NCI-H1436 treated with DMSO at 0.1 percent for 48 hours (cell line): ENCODE data around the gene MOB1B.
"Not testable (repeated sequence)": the region's sequence is repeated elsewhere in the genome, so short reads cannot be mapped to it uniquely, and the experiment has no call there.

Experiments
- DNase-seq: peaks from one replicate; lab custom pipeline; 2025; lab: John Stamatoyannopoulos, UW

MOB1B gene

DNA sequence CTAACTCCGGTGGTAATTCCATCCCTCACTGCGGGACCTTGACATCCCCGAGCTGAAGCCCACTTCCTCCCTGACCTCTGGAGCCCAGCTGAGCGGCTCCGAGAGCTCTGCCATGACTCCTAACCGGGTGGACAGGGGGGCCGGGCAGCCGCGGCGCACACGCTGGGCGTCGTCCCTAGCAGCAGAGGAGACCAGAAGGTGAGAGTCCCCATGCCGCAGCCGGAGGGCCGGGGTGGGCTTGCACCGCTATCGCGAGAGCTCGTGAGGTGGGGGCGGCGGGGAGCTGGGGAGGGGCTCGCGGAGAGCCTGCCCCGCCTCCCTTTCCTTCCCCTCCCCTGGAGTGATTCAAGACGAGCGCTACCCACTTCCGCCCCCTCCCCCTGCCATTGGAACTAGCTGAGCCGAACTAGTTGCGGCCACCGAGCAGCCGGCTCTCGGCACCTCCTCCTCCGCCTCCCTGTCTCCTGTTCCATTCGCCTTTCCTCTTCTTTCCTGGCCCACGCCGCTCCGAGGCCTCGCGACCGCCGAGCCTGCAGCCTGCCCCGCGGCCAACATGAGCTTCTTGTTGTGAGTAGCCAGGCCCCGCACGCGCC is at the start of gene MOB1B:
Gene MOB1B (plus strand): TSS at position 386 of the 593 bp plus-strand sequence. CDS start 168 bp downstream, at position 554.
- DNase-seq = peak; percentile 34

DNA sequence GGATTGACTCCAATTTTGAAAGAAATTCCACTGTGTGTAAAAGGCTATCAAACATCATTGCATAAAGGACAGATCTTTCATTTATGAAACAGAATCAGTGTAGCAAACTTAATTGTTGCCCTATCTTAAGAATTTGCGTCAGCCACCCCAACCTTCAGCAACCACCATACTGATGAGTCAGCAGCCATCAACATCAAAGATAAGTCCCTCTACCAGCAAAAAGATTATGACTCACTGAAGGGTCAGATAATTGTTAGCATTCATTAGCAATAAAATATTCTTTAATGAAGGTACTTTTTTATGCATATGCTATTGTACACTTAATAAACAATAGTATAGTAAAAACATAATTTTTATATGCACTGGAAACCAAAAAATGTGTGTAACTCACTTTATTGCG is 46.7 kb upstream of the MOB1B start:
- no peak for DNase-seq

DNA sequence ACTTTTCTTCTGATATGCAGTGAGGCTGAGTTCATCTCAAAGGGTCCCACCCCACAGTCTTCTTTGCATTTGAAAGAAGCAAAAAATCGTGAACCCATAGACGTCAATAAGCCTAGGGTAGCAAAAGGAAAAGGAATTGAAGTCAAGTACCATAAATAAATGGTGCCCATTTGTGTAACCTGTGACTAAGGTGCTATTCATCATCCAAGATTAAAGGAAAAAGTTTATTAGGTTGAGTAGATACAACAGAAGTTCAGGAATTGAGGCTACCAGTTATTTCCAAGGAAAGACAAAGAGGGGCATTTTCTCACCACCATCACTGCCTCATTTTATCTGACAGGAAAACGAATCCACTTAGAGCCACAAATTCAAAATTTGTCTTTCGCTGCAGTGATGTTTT is 43.7 kb upstream of the MOB1B start:
- no peak for DNase-seq

DNA sequence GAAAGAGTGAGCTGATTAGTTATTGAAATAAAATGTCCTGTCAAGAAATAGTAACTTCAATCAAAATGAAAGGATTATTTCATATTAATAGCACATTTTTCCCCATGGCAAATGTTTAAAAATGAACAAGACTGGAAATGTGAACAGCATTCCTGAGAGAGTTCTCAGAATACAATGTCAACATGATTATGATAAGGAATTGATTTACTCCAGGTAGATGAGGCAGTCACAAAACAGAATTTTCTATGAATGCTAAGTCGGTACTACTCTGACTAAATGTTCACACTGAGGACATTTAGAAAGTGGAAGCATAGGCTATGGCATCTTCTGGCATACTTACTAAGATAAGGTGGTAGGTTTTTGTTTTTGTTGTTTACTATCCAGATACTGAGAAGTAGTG is 43.1 kb upstream of the MOB1B start:
- no peak for DNase-seq

DNA sequence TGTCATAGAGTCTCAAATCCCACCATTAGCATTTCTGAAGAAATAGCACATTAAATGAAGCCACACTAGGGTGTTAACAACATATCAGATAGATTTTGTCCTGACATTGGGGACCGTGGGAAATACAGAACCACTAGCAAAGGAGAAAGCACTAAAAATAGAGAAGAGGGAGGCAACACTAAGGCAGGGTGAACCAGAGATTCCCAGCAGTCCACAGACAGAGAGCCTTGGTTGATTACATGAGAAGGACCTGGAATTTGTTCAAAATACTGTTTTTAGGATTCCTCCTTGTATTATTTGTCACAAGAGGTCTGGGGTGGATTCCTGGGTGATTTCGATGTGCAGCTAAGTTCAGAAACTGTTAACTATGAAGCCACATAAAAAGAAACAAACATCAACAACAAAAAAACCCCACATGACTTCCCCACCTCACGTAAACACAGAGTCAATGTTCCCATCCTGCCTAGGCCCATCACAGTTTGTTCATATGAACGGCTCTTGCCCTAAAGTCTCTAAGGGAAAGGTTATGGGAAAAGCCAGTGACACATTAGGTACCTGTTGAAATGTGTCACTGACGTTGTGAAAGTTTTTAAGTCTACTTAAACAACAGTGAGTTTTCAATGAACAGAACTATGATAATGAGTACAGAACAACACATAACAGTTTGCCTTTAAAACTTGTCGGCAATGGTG is 38.9 kb upstream of the MOB1B start:
- DNase-seq = no peak

DNA sequence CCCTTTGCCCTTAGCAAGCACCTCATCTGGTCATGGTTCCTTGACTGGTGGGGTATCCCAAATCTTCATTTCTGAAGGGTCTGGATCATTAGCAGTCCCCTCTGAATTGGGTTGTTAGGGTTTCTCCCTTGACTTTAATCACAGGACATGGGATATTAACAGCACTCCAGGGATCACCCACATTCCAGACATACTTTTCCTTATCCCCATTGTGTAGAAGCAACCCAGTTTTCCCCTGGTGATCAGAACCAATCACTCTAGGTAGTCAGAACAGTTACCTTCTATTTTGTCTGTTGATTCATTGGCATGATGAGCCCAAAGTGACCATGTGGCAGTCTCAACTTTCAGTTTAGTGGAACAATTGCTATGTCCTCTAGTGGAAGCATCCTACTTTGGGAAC is 33.4 kb upstream of the MOB1B start:
- no peak for DNase-seq

DNA sequence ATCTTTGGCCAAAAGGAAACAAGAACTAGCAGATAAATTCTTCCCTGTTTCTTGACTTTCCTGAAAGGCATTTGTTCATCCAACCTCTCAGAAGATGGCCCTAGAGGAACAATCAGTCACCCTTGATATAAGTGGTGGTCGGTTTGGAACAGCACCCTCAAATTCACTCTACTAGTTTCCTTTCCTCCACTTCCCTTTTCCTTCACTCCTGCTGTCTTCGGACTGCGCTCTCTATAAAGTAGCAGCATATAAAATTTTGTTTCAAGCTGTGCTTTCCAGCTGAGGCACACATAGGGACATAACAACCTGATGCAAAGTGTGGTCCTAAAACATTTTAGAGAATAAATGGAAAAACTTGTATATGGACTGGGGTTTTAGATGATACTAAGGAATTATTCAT is 29.0 kb upstream of the MOB1B start:
- no peak for DNase-seq

DNA sequence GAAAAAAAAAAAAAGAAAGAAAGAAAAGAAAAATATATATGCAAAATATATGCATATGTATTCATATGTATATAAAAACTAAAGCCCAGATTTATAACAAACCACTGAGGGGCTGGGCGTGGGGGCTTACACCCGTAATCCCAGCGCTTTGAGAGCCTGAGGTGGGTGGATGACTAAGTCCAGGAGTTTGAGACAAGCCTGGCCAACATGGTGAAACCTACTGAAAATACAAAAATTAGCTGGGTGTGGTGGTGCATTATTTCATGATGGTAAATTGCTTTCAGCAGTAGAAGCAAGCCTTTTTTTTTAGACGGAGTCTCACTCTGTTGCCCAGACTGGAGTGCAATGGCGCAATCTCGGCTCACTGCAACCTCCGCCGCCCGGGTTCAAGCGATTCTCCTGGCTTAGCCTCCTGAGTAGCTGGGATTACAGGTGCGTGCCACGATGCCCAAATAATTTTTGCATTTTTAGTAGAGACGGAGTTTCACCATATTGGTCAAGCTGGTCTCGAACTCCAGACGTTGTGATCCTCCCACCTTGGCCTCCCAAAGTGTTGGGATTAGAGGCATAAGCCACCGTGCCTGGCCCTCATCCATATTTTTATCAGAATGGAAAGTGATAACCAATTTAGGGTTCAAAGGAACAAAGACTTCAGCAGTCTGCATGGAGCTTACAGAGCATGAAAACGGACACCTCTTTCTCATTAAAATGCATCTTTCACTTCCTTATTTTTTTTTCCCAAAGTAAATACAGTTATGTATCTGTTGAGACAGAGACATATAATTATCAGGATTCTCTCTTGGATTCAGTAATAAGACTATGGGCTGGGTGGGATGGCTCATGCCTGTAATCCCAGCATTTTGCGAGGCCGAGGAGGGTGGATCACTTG is 27.7 kb upstream of the MOB1B start:
- DNase-seq = no peak

DNA sequence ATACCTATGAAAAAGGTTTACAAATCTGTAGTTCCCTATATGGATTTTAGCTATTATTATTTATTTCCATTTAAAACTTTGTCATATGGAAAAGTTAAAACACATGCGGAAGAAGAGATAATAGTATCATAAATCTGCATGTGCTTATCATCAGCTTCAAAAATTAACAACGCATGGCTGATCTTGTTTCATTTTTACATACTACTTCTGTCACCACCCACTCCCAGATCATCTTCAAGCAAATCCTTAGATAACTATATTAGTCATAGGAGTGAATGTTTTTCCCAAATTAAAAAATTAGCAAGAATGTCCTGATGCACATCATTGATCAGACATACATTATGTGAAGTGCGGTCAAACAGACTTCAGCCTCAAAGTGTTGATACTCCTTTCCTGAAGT is 24.6 kb upstream of the MOB1B start:
- no peak for DNase-seq

DNA sequence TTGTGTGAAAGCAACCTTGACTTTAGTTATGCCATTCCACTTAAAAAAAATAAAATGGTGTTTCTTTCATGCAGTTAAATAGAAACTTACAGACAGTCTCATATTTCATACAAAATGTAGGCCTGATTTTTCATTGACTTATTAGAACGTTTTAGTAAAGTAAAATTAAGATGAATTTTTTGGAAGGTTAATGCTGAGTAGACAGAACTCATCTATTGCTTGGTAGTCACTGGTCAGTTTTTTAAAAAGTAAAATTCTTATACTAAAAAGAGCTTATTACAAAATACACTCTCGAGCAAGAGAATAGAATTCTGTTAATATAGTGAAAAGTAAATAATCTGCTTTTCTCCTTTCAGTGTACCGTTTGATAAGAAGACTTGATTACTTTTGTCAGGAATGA is 21.4 kb upstream of the MOB1B start:
- no peak for DNase-seq

DNA sequence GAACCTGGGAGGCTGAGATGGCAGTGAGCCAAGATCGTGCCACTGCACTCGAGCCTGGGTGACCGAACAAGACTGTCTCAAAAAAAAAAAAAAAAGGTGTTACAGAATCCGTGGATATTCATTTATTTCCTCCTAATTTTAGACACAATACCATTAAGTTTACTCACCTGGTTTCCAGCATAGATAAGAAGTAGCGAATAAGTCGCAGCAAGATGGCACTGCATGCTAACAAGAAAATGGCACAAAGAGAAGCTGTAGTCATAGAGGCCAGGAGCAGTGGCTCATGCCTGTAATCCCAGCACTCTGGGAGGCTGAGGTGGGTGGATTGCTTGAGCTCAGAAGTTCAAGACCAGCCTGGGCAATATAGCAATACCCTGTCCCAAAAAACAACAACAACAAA is 17.0 kb upstream of the MOB1B start:
- DNase-seq = no peak

DNA sequence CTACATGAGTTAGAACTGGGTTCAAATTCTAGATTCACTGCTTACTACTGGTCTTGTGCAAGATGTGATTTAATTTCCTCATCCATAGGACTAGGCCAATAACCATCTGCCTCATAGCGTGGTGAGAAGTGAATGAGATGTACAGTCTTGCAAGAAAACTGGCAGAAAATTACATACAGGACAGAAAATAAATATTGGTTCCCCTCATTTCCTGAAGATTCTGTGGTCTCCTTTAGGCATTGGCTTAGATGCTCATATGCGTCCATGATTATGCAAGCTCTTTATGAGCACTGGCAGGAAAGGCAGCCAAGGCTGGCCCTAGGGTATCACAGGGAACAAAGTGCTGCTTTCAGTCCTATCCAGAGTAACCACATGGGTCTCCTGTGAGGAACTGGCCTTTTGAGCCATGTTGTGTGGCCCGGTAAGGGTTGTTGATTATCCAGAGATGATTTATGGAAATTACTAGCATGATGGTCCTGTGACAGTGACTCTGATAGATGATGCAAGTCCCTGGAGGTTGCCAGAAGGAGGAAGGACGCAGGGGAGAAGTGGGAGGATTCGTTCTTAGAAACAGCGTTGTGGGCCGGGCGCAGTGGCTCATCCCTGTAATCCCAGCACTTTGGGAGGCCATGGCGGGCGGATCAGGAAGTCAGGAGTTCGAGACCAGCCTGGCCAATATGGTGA is 9.9 kb upstream of the MOB1B start:
- DNase-seq = no peak

DNA sequence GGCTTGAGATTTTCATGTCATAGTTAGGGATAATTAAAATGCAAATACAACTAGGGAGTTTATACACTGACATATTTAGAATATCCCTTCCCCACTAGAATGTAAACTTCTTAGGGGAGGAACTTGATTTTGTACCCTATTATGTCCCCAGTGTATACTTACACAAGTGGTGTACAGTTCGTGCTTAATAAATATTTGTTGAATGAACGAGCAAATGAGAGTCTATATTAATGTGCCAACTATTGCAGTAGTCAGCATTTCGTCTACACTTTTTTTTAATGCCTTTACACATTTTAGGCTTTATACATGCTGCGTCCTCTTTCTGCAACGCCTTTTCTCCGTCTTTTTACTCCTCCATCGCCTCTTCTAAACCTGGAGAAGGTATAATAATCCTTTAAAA is 8.4 kb upstream of the MOB1B start:
- DNase-seq = no peak

DNA sequence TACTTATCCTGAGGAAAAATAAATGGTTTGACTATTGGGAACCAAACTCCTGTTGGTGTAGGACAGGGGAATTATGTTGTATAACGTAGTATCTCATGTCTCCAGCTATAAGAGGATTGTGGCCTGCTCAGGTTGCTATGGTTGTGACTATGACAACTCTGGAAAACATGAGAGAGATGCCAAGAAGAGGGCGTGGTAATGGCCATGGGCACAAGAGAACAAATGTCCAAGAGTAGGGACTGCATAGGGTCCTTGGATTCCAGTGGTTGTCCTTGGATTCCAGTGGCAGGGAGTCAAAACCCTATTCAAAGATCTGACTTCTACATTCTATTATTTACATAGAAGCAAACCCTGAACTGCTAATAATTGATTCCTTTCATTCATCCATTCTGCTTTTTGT is 6.8 kb upstream of the MOB1B start:
- DNase-seq = no peak

DNA sequence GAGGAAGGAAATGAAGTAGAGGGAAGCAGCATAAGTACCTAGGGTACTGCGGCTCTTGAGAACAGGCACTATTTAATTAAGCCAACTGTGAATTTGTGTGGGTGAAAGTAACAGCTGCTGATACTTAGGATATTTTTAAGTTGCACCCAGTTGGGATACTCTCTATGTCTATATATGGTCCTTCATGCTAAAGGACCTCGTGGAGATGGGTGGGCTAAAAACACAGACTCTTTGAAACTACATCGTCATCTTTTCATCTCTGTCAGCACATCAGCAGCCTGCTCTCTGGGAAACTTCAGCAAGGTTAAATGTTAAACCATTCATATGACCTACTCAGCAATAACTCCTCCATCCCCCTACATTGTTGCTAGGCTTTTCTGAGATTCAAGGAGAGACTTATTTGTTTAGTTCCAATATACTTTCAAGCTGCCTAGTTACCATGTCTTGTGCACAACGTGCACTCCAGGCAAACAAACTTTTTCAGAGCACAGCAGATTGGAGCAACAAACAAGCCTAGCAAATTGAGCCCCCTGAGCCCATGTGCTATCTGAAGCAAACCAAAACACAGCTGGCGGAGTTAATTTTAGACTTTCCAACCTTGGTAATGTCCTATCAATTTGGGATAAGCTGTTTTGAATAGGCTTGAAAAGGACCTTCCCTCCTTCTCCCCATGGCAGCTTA is 6.2 kb upstream of the MOB1B start:
- no peak for DNase-seq

DNA sequence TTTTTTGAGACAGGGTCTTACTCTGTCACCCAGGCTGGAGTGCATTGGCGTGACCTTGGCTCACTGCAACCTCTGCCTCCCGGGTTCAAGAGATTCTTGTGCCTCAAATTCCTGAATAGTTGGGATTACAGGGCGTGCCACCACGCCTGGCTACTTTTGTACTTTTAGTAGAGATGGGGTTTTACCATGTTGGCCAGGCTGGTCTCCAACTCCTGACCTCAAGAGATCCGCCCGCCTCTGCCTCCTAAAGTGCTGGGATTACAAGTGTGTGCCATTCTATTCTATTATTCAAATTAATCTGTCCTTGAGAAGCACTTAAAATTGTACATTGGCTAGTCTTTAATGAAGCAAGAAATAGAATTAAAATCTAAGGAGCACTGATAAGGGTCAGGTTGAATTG is 3.6 kb upstream of the MOB1B start:
- DNase-seq = not testable (repeated sequence)

DNA sequence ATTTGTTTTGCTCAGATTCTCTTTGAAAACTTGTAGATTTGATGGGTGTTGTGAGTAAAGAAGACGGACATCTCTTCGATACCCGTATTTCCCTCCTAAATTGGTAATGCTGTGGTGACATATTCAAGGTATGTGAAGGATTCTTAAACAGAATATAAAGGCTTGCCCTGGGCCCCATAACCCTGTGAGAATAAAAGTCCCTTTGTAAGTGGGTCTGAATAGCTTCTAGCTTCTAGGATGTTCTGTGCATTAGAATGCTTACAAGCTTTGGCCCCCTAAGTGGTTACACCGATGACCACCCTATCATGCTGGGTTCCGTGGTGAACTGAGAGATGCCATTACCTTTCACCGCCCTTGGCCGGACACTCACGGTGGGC is 574 bp upstream of the MOB1B start:
- no peak for DNase-seq

DNA sequence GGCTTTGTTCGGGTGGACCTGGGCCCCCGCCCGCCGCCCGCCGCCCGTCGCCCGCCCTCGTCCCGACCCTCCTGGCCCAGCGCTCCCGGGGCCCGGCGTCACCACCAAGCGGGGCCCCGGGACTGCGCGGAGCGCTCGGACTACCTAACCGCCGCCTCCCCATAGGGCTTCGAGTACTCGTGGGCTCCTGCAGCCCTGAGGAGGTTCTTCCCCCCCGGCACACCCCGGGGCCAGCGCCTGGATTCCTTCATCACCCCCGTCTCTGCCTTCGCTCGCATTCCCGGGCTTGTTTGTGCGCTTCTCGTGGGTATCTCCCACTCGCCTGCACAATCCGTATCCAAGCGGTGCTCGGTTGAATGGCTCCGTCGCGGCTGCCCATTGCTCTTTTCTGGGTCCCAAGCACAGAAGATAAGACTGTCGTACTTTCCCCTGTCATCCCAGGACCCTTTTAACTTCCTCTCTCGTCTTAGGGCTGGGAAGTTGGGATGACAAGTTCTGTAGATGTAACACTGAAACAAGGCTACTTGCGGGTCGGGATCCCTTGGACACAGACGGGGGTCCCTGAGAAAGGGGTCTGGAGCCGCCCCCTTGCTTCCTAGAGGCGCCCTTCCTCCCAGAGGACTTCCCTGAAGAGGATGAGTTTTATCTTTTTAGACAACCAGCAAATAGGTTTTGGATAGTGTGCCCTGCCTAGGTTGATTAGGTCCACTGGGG is 565 bp downstream of the MOB1B start:
- DNase-seq = no peak

DNA sequence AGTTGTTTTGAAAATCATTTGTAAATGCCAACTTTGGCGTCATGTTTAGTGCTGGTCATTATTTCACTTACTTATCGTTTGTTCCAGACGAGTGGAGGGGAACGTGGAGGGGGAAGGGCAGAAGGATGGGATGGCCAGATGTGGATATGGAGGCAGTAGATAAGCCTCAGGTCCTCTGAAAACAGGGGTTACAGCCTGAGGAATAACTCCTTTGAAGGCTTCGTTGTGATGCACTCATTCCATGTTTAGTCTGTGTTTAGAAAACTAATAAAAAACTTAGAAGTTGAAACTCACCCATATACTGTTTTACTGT is 1.1 kb downstream of the MOB1B start:
- no peak for DNase-seq

DNA sequence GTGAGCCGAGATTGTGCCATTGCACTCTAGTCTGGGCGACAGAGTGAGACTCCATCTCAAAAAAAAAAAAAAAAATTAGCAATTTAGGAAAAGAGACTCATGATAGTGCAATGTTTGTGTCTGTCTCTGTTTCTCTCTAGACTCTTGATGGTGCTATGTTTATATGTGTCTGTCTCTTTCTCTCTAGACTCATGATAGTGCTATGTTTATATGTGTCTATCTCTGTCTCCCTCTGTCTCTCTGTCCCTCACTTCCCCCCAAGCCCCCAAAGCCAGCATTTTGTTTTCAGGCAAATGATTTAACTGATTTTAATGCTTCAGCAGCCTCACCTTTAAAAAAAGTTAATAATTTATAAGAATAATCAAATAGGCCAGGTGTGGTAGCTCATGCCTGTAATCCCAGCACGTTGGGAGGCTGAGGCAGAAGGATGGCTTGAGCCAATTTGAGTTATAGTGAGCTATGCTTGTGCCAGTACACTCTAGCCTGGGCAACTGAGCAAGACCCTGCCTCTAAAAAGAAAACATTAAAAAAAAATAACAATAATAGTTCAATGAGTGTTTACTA is 6.9 kb downstream of the MOB1B start:
- DNase-seq = no peak

DNA sequence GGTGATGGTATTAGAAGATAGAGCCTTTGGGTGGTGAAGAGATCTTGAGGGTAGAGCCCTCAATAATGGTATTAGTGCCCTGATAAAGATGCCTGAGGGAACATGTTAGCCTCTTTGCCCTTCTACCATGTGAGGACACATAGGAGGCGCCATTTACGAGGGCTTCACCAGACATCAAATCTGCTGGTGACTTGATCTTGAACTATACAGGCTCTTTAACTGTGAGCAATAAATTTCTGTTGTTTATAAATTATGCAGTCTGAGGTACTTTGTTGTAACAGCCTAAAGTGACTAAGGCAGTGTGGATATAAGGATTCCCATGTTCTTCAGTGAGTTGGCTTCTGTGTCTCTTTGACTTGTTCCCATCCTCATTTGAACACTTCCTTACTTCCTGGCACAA is 11.8 kb downstream of the MOB1B start:
- no peak for DNase-seq
